Activated effector memory CD4-positive, alpha-beta T cell treated with anti-CD3 and anti-CD28 coated beads, Interleukin-2, amount 50 U/mL, for 16 hours (primary cell): Measurements from ENCODE around the gene AURKA.

ENCODE experiments used
- DNase-seq: peaks from one replicate; pipeline ENCODE4 v3.0.0-alpha.2; 2020

AURKA gene

DNA sequence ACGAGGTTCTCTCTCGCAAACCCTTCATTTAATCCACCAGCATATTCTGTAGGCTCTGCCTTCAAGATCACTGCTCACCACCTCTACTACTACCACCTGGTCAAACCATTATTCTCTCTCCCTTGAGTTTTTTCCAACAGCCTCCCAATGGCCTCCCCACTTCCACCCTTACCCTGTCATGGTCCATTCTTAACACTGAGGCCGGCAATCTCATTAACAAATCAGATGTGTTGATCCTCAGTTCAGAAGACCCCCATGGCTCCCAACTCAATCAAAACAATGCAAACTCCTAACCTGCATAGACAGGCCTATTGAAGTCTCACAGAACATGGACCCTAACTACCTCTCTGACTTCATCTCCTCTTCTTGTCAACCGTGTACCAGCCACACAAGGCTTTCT is 2.2 kb downstream of the AURKA start:
- no peak for DNase-seq

- no peak for DNase-seq
These were observed 3.1 kb downstream of the AURKA start for GRCh38 chr20:56388882-56389281.

GRCh38 chr20:56386219-56386618 is 5.8 kb downstream of the AURKA start:
- DNase-seq: no peak

- DNase-seq: no peak
These were observed 6.9 kb downstream of the AURKA start for GRCh38 chr20:56385130-56385529.

DNA sequence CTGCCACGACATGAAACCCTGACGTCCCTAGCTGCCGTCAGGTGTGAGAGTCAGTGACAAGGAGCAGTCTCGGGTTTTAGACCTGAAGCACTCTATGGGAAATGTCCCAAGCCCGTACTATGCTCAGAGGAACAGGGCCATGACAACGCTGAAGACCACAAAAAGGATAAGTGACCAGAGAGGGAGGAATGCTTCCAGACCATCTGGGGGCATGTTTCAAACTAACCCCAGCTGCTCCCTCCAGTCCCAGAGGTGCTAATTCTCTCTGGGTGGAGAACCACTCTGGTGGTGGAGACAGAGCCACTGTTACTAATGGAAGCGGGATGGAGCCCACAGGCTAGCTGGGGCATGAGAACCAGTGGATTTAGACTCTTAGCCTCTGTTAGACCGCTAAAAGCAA is 8.7 kb downstream of the AURKA start:
- no peak for DNase-seq

- DNase-seq: no peak
These were observed 9.3 kb downstream of the AURKA start for GRCh38 chr20:56382696-56383095.

GRCh38 chr20:56381501-56381900 is 10.5 kb downstream of the AURKA start:
- DNase-seq: no peak

DNA sequence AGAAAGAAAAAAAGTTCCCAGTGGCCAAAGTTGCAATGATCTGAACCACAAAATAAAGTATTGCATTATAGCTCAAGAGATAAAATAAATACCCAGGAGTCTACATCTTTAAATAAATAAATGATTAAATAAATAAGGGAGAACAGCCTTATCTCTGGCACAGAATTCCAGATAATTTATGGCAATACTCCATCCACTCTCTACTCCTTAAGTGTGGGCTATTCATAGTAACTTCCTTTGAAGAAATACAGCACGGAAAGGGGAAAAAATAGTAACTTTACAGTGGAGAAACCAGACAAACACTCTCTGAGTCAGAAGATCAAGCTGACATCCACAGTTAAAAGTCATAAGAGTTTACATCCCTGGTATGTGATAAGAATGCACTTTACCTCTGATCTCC is 11.6 kb downstream of the AURKA start:
- no peak for DNase-seq

- DNase-seq: no peak
These were observed 13.6 kb downstream of the AURKA start for GRCh38 chr20:56378386-56378785.

DNA sequence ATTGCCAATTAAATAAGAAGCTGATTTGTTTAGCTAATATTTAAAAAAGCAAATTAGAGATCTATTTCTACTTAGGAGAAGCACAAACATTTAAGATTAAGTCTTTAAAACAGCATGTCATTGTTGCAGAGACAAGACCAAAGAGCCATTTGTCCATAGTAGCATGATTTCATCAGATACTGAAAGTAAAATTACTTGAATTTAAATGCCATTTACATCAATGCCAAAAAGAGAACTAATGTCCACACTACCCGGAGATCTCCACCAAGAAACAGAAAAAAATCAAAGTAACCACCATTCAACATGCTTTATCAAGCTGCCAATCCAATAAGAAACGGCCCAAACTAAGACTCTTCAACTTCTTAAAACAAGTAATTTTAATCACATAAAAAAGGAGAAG is 15.7 kb downstream of the AURKA start:
- no peak for DNase-seq

GRCh38 chr20:56373942-56374341 is 18.1 kb downstream of the AURKA start:
- no peak for DNase-seq

- DNase-seq: no peak
These were observed 19.2 kb downstream of the AURKA start for GRCh38 chr20:56372850-56373249.

- no peak for DNase-seq
These were observed 20.0 kb downstream of the AURKA start for GRCh38 chr20:56371977-56372376.

- DNase-seq: no peak
These were observed 22.8 kb downstream of the AURKA start for GRCh38 chr20:56369179-56369578.

DNA sequence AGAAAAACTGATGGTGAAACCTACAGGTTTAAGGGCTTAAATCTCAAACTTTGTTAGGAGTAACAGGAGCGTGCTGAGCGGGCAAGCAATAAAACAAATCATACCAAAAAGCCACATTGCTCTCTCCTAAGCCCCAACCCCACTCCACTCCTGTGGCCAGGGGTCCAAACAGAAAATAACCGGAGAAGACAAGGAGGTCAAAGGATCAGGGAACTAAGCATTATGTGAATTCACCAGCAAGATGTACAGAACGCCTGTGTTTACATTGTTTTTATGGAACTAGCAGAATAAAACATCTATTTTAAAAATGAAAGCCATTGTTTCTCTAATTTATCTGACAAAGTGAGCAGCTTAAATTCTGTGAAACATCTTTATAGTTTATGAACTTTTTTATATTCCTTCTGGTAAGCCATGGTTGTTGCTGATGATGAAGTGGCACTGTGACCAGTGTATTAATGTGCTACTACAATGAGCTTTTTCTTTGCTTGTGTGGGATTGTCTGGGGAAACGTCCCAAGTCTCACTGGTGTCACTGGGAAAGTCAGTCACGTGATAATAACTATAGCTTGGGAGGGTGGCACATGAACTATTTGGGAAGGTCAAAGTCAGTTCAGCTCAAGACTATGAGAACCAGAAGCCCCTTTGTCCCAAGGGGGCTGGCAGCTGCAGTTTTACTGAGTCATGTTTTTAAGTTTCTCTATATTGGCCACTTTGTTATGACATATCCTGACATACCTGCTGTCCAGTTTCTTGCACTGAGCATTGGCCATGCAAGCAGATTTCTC is 23.5 kb downstream of the AURKA start:
- DNase-seq: no peak

DNA sequence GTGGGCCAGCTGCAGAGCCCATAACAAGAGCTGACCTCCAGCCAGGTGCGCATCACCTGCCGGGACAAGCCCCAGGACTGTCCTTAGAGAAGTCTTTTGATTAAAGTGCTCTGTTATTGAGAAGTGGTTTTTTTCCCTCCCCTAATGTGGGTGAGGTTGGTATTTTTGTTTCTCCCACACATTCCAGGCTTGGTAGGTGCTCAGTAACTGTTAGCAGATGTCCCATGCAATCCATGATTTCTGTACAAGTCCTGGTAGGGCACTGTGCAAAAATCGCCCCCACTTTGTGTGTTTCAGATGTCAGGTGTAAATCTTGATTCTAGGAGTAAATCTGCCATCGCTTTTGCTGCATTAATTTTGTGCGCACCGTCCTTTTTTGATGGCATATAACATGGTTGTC is 28.5 kb downstream of the AURKA start:
- DNase-seq: no peak

DNA sequence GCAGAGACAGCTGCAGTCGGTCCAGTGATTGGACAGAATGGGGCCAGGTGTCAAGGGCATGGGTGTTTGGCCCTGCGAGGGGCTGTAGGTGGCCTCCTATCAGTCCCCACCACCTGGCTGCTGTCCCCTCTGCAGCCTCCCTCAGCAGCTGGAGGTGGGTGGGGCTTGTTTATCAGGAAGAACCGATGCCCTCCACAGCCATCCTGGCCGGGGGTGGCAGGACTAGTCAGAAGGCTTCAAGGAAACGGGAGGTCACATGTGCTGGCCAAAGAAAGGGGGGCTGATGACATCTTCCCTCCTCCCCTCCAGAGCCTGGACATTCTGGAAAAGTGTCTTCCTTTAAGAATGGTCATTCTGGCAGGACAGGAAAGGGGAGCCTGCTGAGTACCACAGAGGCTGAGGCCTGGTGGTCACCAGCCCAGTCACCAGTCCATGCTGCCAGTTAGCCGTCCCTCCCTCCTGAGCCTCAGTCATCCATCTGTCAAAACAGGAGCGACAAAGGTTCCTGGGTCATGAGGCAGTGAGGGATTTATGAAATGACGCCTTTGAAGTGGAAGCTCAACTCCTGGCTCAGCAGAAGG is 29.1 kb downstream of the AURKA start:
- DNase-seq: no peak

DNA sequence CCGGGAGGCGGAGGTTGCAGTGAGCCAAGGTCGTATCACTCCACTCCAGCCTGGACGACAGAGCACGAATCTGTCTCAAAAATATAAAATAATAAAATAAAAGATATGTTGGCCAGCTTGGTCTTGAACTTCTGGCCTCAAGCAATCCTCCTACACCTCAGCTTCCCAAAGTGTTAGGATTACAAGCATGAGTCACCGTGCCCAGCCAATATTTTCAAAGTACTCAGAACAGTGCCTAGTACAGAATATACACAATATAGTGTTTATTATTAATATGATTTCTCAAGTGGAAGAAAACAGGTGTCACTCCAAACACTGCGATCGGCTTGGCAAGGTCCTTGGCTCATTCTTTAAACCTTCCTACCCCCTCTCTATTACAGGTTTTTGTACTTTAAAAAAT is 30.1 kb downstream of the AURKA start:
- DNase-seq: no peak

DNA sequence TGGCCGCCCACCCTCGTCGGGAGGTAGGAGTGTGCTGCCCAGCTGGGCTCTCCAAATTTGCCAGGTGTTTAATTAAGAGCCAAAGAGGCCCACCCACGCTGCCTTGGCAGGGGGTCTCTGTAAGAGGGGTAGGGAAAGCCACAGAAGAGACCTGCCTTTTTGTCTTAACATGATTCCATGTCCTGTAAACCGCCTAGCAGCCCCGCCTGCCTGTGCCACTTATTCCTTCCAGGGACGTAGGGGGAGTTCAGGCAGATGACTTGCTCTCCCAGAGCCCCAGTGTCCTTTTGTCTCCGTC is 31.2 kb downstream of the AURKA start:
- DNase-seq: no peak

DNA sequence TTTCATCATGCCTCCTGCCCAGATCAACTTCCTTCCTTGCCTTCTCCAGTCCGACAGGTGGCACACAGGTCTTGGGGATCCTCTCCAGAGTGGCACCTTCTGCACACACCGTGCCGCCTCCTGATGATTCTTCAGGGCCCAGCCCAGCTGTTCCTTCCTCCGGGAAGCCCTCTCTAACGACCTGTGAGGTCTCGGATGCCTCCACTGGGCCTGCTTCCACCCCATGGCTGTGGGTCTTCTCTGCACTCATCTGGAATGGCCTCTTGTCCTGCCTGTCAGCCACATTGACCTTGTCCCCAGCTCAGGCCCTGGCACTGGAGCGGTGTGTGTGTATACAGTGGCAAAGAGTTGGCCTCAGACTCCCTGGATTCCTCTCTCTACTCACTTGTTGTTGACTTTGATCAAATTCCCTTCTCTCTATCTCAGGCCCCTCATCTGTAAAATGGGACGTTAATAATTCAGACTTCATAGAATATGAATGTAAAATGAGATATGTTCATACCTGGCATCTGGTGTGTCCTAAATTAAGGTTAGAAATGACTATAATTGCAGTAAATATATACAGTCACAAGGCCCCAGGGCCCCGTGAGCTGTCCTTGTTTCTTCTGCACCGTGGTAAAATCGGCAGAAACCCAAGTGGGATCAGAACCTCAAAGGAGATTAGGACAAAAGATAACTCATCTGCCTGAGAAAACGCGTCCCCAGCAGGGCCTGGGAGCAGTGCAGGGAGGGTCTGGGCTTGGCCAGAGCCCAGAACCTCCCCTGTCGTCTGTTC is 31.7 kb downstream of the AURKA start:
- no peak for DNase-seq

GRCh38 chr20:56359212-56360132 is 32.5 kb downstream of the AURKA start:
- peak; percentile 68 for DNase-seq

- DNase-seq: peak; percentile 94
These were observed 33.3 kb downstream of the AURKA start, which contains the start of gene FAM210B for GRCh38 chr20:56358600-56359211. TSS of gene FAM210B (plus strand) at chr20:56358974. CDS start at chr20:56359006, 32 bp downstream.

DNA sequence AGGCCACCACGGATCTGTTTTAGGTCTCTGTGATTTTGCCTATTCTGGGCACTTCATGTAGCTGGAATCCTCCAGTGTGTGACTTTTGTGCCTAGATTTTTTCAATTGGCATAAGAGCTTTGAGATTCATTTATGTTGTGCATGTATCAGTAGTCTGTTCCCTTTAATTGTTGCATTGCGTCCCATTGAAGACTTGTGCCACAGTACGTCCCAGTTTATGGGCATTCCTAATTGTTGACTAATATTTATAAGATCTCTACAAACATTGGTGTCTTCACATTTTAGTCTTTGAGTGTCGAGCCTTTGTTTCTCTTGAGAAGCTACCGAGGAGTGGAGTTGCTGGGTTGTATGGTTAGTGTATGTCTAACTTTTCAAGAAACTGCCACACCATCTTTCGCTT is 33.9 kb downstream of the AURKA start:
- DNase-seq: no peak
